Measurements from ENCODE around the gene GLS.
"Not testable (repeated sequence)": the region's sequence is repeated elsewhere in the genome, so short reads cannot be mapped to it uniquely, and the experiment has no call there.

The GLS gene

DNA sequence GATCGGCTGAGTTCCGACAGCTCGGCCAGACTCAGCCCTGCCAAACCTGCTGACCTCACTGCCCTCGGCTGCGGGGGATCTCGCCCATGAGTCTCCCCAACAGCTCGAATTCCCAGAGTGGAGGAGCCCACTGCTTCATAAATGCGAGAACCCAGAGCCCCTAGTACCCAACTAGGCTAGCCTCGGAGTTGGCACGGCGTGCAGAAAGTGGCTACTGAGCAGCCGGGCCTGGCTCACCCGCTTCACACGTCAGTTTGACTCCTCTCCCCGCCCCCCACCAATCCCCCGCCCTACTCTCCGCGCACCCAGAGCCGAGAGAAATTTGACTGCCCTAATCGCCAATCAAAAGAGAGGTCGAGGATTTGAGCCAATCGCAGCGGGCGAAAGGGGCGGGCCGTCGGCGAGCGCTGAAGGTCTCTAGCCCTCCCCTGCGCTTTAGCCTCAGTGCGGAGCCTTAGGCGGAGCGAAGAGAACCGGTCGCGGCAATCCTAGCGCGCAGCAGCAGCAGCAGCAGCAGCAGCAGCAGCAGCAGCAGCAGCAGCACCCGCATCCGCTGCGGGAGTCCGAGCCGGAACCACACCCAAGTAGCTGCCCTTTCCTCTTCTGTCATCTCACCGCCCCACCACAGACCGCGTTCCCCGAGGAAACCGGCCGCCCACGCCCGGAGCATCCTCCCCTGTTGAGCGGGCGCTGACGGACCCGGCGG, at the start of gene GLS:
TSS of gene GLS (plus strand) at position 444 of the 706 bp plus-strand sequence. CDS start 264 bp downstream, outside the sequence.
- peak; percentile 97 for DNase-seq

DNA sequence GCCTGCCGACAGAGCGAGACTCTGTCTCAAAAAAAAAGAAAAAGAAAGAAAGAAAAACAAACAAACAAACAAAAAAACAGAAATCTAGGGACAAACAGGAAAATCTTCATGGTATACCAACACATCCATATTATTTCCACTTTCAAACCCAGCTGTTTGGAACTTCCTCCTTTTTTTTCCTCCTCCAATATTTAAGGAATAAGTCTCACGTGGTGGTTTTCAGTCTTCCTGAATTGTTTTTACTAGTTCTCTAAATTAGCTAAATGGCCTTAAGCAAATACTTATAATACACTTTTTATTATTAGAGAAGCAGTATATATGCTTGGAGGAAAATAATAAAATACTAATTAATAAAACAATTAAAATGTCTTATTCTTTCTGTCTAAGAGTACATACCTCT, 48.7 kb upstream of the GLS start:
- DNase-seq = no peak

DNA sequence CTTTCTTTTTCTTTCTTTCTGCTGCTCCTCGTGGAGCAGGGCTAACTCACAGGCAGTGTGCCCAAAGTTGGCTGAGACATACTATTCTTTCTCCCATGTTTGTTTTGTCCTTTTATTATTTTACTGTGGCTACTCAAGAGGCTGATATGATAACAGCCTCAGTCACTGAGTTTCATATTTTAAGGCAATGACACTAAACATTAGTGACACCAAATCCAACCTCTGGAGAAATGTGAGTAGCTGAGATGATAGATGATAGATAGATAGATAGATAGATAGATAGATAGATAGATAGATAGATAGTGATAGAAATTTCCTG, 45.8 kb upstream of the GLS start:
- DNase-seq = no peak

DNA sequence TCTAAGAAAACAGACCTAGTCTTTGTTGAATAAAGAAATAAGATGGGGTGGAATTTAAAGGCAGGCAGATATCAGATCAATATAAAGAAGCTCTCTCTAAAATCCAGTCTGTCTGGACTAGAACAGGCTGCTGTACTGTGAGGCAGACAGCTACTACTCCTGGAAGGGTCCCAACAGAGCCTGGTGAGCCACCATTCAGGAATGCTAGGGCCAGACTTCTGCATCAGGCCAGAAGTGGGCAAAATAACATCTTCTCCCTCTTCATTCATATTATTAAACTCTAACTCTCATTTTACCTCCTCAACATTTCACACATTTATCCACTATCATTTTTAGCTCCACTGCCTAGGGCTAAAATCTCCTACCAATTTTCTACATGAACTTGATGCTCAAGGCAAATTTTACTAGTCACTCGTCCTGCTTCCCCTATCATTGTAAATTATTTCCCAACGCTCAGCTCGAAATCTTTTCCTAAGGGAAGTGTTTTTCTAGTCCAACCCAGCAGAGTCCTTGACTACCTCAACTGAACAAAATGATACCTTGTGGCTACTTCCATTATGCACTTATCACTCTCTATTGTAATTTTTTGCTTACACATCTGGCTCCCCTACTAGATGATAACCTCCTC, 45.2 kb upstream of the GLS start:
- DNase-seq = peak; percentile 87

DNA sequence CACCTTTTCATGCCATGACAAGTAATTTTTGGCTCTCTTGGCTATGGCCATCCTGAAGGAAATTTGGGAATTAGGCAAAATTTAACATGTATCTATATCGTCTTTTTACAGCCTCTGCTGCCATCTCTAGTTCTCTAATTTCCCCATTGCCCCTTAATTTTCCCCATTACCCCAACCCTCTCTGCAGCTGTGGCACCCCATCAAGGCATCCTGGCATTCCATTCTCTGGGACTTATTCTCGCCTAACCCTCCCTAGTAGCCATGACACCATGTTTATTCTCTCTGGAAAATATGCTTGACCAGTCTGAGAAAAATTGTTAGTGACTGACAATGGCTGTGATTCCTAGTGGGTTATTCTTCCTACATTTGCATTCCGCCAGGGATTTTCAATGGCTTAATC, 43.9 kb upstream of the GLS start:
- DNase-seq = no peak

DNA sequence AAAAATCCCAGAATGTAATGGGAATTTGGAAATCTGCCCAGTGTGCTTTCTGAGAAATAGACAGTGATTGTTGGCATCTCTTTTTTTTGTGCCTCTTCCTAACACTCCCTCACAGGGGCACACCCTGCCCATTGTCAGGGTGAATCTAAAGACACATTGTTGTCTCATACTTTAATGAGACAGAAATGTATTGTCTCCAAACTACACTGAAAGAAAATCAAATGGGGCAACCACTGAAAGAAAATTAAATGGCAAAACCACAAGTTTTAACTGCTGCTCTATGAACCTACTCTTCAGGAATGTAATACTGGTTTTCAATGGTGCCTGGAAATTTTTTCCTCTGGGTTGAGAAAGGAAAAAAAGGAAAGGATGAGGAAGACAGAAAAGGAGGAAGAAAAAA, 43.2 kb upstream of the GLS start:
- peak; percentile 73 for DNase-seq

DNA sequence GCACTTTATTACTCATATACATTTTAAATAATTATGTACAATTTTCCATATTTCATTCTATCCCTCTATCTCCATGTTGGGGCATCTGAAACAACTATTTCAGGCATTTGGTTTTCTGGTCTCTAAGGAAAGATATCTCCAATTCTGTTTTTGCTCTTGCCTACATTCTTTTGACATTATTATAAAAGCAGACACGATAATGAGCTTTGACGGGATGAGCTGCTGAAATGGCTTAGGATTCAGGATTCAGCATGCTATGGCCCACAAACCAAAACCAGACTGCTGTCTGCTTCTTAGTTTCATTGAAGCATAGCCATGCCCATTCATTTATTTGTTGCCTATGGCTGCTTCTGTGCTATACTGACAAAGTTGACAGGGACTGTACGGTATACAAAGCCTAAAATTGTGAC, 42.7 kb upstream of the GLS start:
- DNase-seq = peak; percentile 70

DNA sequence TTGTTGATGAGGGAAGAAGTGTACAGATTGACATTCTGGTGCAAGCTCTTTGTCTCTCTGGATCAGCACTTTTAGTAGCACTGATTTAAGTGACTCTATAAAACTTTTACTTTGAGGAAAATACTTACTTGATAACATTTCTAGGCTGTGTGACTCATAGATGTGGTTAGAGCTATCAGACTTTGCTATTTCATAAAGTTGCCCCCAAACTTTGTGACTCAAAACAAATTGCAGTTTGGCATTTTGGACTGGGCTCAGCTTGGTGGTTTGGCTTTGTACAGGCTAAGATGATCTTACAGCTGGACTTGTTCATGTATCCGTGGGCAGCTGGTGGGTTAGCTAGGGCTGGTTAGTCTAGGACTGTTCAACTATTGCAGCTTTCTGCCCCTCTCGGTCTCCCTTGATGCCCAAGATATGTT, 42.1 kb upstream of the GLS start:
- peak; percentile 85 for DNase-seq

DNA sequence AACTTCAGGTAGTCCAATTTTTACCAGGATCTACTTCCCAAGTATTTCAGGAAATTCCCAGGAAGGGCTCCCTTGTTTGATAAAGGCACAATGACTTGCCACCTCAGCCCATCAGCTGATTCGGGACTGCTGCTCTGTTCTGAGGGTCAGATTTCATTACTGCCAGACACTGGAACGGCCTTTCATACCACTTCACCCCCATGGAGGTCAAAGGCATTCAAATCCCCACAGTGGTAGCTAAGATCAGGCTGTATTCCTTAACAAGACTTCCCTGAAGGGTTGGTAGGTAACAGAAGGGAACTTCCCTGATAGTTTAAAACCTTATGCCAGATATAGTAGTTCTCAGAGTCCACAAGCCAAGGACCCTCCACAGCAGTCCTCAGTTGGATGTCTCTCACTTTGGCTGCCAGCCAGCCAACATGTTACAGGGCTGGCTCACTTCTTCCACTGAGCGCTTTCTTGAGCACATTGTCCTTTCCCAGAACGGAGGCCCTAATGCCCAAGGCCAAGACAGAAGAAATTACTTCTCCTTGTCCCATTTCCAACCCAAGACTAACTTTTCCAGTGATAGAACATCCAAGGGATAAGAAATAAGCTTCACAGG, 40.0 kb upstream of the GLS start:
- DNase-seq = no peak

DNA sequence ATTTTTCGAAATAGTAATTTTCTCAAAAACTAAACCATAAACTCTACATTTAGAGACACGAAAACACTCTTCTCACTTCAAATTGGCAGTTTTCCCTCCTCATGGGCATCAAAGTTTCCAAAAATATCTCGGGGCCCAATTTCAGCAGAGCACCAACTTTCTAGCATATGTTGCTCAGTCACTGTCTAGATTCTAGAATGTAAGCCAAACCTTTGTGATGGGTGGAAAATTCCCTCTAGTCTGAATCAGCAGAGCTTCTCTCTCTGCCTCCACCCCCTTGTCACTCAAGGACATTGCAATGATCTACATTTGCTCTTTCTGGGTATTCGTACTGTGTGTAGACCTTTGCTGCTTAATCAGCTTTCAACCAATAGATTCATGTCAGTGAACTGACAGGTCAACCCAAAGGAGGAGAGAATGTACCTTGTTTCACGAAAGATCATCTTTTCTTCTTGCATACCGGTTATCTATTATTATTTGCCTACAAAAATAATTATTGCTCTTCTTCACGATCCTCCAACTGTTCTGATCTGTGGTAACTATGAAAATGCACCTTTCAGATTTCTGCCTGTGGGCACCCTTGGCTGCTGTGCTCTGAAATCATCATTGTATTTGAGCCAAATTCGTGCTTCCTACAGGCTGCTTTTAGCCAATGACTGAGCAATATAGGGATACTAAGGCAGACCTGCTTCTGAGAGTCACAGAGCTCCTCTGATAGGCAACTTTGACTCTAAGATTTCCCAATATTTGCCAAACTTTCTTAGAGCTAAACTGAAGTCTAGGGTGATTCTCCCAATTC, 38.7 kb upstream of the GLS start:
- peak; percentile 66 for DNase-seq

DNA sequence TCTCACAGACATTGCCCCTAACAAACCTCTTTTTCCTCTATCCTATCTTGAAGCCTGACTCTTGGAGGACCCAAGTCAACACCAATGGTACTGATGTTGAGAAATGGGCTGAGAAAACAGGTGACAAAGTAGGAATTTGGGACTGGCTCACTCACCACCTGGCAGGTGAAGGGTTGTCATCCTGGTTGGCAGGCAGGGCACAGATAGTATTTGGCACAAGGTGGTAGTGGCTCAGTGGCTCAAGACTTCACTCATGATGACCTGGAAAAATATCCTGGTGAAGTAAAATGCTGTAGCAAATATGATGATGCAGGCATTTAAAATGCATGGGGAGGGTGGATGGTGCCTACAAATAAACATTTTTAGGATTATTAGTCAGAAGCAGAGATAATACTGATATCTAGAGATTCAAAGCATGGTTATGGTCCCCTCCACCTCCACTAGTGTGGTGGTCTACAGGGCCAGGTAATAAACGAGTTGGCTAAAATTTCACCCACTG, 38.0 kb upstream of the GLS start:
- no peak for DNase-seq

DNA sequence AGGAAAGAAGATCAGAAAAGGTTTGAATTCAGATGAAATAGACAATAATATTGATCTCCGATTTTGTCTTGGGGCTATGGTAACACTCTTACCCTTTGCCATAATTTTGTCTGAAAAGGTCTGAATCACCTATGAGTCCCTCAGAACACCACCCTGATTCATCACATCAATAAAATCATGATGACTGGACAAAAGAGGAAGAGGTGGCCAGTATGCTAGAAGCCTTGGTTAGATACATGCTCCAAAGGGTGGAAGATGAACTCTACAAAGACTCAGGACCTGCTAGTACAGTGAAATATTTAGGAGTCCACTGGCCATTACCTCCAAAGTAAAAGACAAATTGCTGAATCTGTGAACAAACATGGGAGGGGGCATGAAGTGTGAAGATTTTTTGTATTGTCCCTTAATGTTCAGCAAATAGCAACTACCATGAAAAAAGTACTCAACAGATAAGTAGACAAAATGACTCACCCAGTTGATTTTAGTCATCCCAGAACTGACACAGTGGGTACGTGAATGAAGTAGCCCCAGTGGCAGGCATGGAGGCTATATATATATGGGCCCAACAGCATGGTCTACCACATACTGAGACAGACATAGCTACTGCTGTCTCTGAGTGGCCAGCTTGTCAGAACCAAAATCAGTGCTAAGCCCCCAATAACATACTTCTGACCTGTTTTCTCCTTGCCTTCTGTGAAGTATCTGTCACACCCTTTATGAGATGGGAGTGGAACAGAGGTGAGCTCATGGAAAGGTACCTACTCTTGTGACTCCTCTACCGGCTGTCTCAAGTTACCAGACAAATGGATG, 36.5 kb upstream of the GLS start:
- DNase-seq = peak; percentile 58

DNA sequence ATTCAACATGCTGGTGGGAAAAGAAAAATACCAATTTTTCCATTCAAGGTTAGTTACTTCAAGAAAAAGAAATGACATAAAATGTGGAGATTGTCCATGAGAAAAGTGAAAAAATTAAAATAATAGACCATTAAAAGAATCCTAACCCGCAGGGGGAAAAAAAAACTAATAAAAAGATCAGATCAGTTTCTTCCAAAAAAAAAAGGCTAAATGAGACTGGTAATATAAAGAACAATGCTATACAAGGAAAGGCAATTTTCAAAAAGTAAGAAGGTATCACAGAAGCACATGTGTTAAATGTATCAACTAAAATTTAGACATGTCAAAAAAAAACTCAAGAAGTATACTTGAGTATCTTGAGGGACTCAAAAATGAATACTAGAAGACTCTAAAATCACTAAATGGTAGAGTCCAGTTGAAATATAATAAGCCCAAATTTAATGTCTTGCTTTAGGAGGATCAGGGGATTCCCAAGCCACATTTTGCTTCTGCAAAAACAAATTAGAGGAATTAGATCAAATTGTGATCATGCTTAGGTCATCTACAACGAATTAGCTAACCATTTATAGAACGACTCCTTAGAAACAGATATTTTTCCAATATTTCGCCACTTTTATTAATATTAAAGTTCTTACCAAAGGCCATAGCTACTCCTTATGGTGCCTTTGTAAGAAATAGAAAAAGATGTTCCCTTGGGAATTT, 35.8 kb upstream of the GLS start:
- no peak for DNase-seq

DNA sequence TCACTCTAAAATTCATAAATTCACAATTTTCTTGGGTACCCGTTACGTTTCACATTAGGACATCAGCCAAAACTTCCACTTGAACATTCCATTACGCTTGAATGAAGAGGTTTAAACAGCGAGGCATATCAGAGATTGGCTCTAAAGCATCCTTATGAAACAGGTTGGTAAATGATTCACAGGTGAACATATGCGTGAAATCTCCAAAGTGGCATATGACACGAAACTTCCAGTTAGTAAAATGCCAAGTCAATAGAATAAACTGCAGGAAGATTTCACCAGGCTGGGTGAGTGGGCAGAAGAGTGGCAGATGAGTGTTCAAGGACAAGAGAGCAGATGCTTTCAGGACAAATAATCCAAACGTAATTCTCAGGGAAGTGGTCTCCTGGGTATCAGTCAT, 33.9 kb upstream of the GLS start:
- DNase-seq = peak; percentile 60

DNA sequence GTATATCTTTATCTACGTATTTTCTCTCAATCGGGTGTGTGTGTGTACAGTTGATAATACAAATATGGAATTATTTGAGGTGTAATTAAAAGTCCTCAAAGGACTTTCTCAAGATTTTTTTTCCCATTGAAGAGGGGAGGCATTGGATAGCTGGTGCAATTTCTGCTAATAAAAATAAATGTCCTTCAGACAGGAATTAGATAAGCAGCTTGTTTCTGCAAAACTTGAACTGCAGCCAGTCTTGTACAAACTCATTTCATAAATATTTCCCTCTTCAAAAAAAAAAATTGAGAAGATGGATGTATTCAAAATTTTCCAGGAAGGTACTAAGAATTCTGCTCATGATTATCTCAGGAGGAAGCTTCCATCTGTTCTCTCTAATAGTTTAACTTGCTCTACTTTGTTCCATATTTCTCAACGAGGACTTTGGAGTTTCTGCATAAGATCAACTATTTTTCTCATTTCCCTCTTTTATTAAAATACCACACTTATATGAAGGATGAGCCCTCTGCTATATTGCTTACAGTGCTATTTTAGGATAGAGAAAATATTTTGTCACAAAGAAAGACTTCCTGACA, 33.0 kb upstream of the GLS start:
- DNase-seq = peak; percentile 77

DNA sequence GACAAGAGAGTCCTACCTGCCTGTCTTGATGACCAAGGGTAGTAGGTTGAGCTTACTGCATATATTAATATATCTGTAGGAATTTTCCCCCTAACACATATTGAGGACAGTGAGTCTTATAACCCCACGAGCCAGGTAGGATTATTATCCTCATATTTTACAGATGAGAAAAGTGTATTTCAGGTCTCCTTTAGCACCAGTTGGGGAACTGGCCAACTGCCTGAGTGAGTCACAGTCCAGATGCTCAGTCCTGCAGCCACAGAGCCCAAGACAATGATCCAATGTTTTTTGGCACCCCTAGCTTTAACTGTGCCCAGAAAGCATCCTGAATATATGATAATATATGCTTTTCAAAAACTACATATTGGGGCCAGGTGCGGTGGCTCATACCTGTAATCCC, 30.8 kb upstream of the GLS start:
- DNase-seq = peak; percentile 81

DNA sequence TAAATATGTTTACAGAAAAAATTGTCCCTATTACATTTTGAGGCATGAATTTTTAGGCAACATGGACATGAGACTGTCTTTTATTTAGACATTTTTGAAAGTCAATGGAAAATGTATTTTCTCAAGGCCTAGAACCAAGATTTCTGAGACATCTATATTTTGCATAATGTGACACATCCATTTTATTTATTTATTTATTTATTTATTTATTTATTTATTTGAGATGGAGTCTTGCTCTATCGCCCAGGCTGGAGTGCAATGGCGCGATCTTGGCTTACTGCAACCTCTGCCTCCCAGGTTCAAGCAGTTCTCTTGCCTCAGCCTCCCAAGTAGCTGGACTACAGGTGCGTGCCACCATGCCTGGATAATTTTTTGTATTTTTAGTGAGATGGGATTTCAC, 27.6 kb upstream of the GLS start:
- not testable (repeated sequence) for DNase-seq

DNA sequence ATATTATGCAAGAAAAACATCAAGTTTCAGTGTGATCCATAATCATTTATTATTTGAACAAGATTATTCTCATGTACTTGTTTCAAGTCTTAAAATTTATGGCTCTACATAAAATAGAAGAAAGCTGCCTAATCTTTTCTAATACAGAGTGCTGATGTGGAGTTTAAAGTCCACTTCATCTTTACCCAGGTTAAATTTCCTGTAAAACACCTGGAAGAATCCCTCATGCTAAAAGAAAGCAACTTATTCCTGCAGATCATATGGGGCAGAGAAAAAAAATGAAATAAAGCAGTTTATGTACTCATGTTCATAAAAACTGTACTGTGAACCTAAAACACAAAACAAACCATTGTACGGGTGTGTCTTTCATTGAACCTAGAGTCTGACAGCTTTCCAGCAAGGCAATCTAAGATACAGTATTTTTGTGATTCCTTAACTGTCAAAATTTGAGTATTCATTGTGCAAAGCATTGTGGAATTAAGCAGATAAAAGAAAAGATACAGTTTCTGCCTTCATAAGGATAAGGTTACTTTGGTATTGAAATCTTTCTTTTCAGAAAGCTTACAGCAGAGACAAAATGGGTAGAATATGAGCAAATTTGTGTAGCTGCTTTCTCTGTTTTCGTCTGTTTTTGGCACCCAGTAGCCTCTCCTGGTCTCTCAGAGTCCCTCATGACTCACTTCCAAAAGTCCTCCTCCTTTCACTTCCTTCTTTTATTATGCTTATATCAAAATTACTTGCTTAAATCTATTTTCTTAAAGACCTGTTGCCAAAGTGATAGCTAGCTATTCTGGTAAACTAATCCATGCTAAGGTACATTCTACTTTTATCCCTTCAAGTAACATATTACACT, 26.9 kb upstream of the GLS start:
- DNase-seq = no peak

DNA sequence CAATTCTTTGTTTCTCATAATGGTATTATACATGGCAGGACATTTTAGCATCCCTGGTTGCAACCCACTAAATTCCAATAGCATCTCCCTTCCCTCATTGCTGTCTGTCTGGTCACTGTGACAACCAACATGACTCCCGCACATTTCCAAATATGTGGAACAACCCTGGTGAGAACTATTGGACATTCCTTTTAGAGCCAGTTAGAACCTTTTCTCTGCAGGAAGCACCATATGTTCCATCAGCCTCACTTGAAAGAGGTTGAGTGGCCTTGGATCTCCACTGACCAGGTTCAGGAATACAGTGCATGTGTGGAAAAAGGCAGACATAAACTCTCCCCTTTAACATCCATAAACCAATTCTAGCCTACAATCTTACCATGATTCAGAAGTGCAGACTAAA, 25.9 kb upstream of the GLS start:
- no peak for DNase-seq

DNA sequence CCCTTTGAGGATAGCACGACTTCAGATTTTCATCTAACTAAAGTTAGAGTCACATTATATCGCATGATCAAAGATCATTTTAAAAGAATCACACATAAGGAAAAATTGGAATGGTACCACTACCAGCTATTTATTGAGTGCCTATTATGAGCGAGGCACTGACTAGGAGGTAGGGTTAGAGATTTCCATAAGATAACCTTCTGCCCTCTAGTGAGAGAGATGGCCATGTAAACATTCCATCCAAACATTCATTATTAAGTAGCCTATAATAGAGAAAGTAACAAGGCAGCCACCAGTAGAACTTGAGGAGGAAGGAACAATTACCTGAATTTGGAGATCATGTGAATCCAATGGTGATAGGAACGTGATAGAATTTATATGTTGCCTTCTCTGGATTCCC, 25.4 kb upstream of the GLS start:
- DNase-seq = no peak

DNA sequence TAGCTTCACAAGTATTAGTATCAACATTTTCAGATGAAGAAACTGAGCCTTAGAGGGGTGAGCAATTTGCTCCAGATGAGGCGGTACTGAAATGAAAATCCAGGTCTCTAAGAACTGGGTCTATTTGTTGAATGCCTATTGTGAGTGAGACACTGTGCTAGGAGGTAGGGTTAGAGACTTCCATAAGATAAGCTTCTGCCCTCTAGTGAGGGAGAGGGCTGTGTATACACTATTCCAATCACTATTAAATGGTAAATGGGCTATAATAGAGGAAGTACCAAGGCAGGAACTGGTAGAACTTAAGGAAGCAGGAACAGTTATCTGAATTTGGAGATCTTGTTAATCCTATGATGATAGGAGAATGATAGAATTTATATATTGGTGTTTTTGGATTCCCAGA, 23.6 kb upstream of the GLS start:
- no peak for DNase-seq

All from NCI-H226 (cell line).